Panc1 (cell line): ENCODE results near the gene MRPS5. TPM values are rescaled to one million over a fixed set of nuclear protein-coding genes. Genes with fewer than 3 reads are reported as not detected.

Experiments
- ATAC-seq: fragments of 200-7000 bp; cut with Tn5 transposase; 2 replicates; pipeline ENCODE4 v1.9.1; 2020; ENCODE audit warnings: mild to moderate bottlenecking, moderate library complexity
- BruUV-seq: library from RNA; stranded (reverse); fragments of 400-500 nt; replicated peaks from 2 replicates; lab custom pipeline; 2021; lab: Mats Ljungman, UMichigan
- CTCF ChIA-PET: fragments of 300-600 bp; sonication (Branson Sonifier 250); formaldehyde crosslinking; loops from one replicate; lab custom pipeline; 2022; ENCODE audit warnings: antibody characterized with exemption; lab: Charles Lee
- POLR2A ChIA-PET: fragments of 300-600 bp; sonication (Branson Sonifier 250); formaldehyde crosslinking; loops from one replicate; lab custom pipeline; 2022; ENCODE audit warnings: antibody characterized with exemption; lab: Charles Lee
- DNase-seq: peaks from one replicate; pipeline ENCODE4 v3.0.0-alpha.2; 2010; ENCODE audit warnings: low read depth, low spot score
- H3K27ac ChIP-seq: 2 replicates; pipeline ENCODE4 v1.5.1; 2011; ENCODE audit warnings: mild to moderate bottlenecking, low read length, inconsistent platforms
- H3K27me3 ChIP-seq: fragments of 200-500 bp; sonication (Bioruptor generic); 2 replicates; pipeline ENCODE4 v1.6.0; 2014; ENCODE audit warnings: low read length, inconsistent platforms; ENCODE audit not compliant: control insufficient read depth, insufficient read depth
- H3K36me3 ChIP-seq: fragments of 200-500 bp; sonication (Bioruptor generic); 2 replicates; pipeline ENCODE4 v1.5.1; 2014; ENCODE audit warnings: inconsistent platforms, mild to moderate bottlenecking, low read length, moderate library complexity; ENCODE audit not compliant: control insufficient read depth, insufficient read depth
- H3K4me1 ChIP-seq: 2 replicates; pipeline ENCODE4 v1.5.1; 2011; ENCODE audit warnings: inconsistent platforms, mild to moderate bottlenecking, low read length, moderate library complexity; ENCODE audit not compliant: control insufficient read depth, insufficient read depth
- H3K4me3 ChIP-seq, 2 experiments: 2 replicates each; pipeline ENCODE4 v1.5.1; 2011 to 2012; ENCODE audit warnings: low read depth in 2 of 2, low read length in 2 of 2, mild to moderate bottlenecking in 2 of 2, inconsistent platforms in 1 of 2, moderate library complexity in 1 of 2
- H3K9me3 ChIP-seq: fragments of 200-500 bp; sonication (Bioruptor generic); 2 replicates; pipeline ENCODE4 v1.5.1; 2014; ENCODE audit warnings: low read depth, mild to moderate bottlenecking, inconsistent platforms, low read length, moderate library complexity; ENCODE audit not compliant: control insufficient read depth, insufficient read depth
- CTCF ChIP-seq: fragments of 450-650 bp; IDR thresholded peaks from 2 replicates; pipeline ENCODE4 v1.5.1; 2017; ENCODE audit warnings: mild to moderate bottlenecking
- POLR2AphosphoS5 ChIP-seq: IDR thresholded peaks from 2 replicates; pipeline ENCODE4 v1.6.1; 2012; ENCODE audit warnings: mild to moderate bottlenecking, low read depth, low read length, moderate library complexity
- REST ChIP-seq, 2 experiments: IDR thresholded peaks; 2 replicates each; pipeline ENCODE4 v1.6.1; 2011 to 2012; ENCODE audit warnings: low read depth in 2 of 2, control low read depth in 1 of 2, low read length in 1 of 2, mild to moderate bottlenecking in 1 of 2, moderate library complexity in 1 of 2; ENCODE audit not compliant: insufficient read depth in 1 of 2
- SIN3A ChIP-seq: IDR thresholded peaks from 2 replicates; pipeline ENCODE4 v1.6.1; 2012; ENCODE audit warnings: low read depth, mild to moderate bottlenecking, low read length, moderate library complexity, borderline replicate concordance; ENCODE audit not compliant: insufficient read depth
- TCF7L2 ChIP-seq: IDR thresholded peaks from 2 replicates; pipeline ENCODE4 v1.6.1; 2011; ENCODE audit warnings: mild to moderate bottlenecking, low read depth, low read length, inconsistent platforms
- in situ Hi-C: cut with HindIII; loops from 2 replicates; pipeline ENCODE4 v1.10.0; 2016; ENCODE audit warnings: low sequenced_read_pairs, low pct_unique_long_range_greater_than_20kb
- intact Hi-C: fragments of 100-400 bp; cut with micrococcal nuclease; formaldehyde crosslinking; loops from one replicate; pipeline ENCODE4 v1.10.0; 2022; ENCODE audit not compliant: unreplicated experiment
- total RNA-seq: library from RNA; stranded (reverse); gene quantifications from one replicate; pipeline ENCODE4 v1.2.1, GENCODE V29; 2021; ENCODE audit not compliant: unreplicated experiment

Gene MRPS5
- total RNA-seq, 1 experiment from 2014 or later: 95.8 TPM

- Histone ChIP-seq H3K9me3 (no peaks in the 10 kb centered on the region), H3K4me3 (no peak overlapping the region), H3K27ac (no peak overlapping the region), H3K36me3 (no peaks in the 10 kb centered on the region), H3K4me1 (no peaks in the 10 kb centered on the region; the same call in 1 of the 2 replicates), H3K27me3 (peaks cover 8% of the 10 kb centered on the region)
- TF ChIP-seq POLR2AphosphoS5 (no peak), CTCF (no peak), TCF7L2 (no peak), SIN3A (no peak), REST (IDR thresholded peaks at IDR 0.05; ENCODE audit: insufficient read depth in 1 of 2, low read depth in 2 of 2, low read length in 1 of 2) (no peak)
- ChIA-PET CTCF (interaction anchor here (1.0 to 2.3 kb wide), 4 partner anchors 10 to 68 kb away, joined by 3 to 8 read pairs (median 4); no protein-coding TSS in a partner anchor), POLR2A (no interaction called here)
- in situ Hi-C loops: no loop called here
- DNase-seq: no peak
- intact Hi-C loops: no loop called here
- no peak for ATAC-seq
- no TSS peak for BruUV-seq
Measured at GRCh38 chr2:95054016-95054415, 67.6 kb downstream of the MRPS5 start.

GRCh38 chr2:95053543-95053942 is 68.1 kb downstream of the MRPS5 start:
- ChIA-PET CTCF (interaction anchor here (0.6 to 2.3 kb wide), 6 partner anchors 10 to 67 kb away, joined by 3 to 8 read pairs (median 4); no protein-coding TSS in a partner anchor), POLR2A (no interaction called here)
- TF ChIP-seq POLR2AphosphoS5 (no peak), REST (IDR thresholded peaks at IDR 0.05; ENCODE audit: insufficient read depth in 1 of 2, low read depth in 2 of 2, low read length in 1 of 2) (no peak), TCF7L2 (no peak), SIN3A (no peak)
- Histone ChIP-seq H3K9me3 (no peaks in the 10 kb centered on the region), H3K4me1 (no peaks in the 10 kb centered on the region; the same call in 1 of the 2 replicates), H3K27me3 (peaks cover 8% of the 10 kb centered on the region), H3K36me3 (no peaks in the 10 kb centered on the region), H3K27ac (no peak overlapping the region), H3K4me3 (no peak overlapping the region)
- DNase-seq: no peak
- no peak for ATAC-seq
- BruUV-seq: no TSS peak
- in situ Hi-C loops: no loop called here
- intact Hi-C loops: loop anchor here (2.0 kb wide), 1 partner anchor 31 kb away; no protein-coding TSS in a partner anchor
